Measurements from ENCODE around the gene CRYBA1. TPM values are rescaled to one million over a fixed set of nuclear protein-coding genes. Genes with fewer than 3 reads are reported as not detected.

The CRYBA1 gene
- total RNA-seq, 1 donor from 2014 or later = not detected

- Mint-ChIP-seq H3K9me3 (no peaks in the 10 kb centered on the region), H3K27ac (no peak overlapping the region), H3K4me1 (no peaks in the 10 kb centered on the region), H3K4me3 (no peak overlapping the region), H3K27me3 (no peaks in the 10 kb centered on the region), H3K36me3 (ENCODE audit: low read depth) (no peaks in the 10 kb centered on the region)
- POLR2A ChIA-PET = no interaction called here
- CTCF ChIA-PET = interaction anchor here (0.5 kb wide), 1 partner anchor 1016 kb away, joined by 3 read pairs; no protein-coding TSS in a partner anchor
- ATAC-seq (ENCODE audit: low read depth) = no peak
- intact Hi-C loops (cut with micrococcal nuclease) = no loop called here
- DNase-seq = no peak
- TF ChIP-seq, protein P1, sequence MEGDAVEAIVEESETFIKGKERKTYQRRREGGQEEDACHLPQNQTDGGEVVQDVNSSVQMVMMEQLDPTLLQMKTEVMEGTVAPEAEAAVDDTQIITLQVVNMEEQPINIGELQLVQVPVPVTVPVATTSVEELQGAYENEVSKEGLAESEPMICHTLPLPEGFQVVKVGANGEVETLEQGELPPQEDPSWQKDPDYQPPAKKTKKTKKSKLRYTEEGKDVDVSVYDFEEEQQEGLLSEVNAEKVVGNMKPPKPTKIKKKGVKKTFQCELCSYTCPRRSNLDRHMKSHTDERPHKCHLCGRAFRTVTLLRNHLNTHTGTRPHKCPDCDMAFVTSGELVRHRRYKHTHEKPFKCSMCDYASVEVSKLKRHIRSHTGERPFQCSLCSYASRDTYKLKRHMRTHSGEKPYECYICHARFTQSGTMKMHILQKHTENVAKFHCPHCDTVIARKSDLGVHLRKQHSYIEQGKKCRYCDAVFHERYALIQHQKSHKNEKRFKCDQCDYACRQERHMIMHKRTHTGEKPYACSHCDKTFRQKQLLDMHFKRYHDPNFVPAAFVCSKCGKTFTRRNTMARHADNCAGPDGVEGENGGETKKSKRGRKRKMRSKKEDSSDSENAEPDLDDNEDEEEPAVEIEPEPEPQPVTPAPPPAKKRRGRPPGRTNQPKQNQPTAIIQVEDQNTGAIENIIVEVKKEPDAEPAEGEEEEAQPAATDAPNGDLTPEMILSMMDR (IDR thresholded peaks at IDR 0.05) = no peak
Measured at GRCh38 chr17:29238133-29238850, 8.4 kb upstream of the CRYBA1 start.

GRCh38 chr17:29240477-29240876, 6.2 kb upstream of the CRYBA1 start:
- no peak overlapping the region for H3K27ac Mint-ChIP-seq
- H3K4me1 Mint-ChIP-seq = no peaks in the 10 kb centered on the region
- no peak for ATAC-seq (ENCODE audit: low read depth)
- H3K36me3 Mint-ChIP-seq (ENCODE audit: low read depth) = no peaks in the 10 kb centered on the region
- H3K4me3 Mint-ChIP-seq = no peak overlapping the region
- H3K9me3 Mint-ChIP-seq = no peaks in the 10 kb centered on the region
- intact Hi-C loops (cut with micrococcal nuclease) = no loop called here
- H3K27me3 Mint-ChIP-seq = no peaks in the 10 kb centered on the region
- TF ChIP-seq, protein P1 (IDR thresholded peaks at IDR 0.05) = no peak
- DNase-seq = no peak
- POLR2A ChIA-PET = no interaction called here
- CTCF ChIA-PET = interaction anchor here (0.7 kb wide), 1 partner anchor 16 kb away, joined by 3 read pairs; no protein-coding TSS in a partner anchor

DNA sequence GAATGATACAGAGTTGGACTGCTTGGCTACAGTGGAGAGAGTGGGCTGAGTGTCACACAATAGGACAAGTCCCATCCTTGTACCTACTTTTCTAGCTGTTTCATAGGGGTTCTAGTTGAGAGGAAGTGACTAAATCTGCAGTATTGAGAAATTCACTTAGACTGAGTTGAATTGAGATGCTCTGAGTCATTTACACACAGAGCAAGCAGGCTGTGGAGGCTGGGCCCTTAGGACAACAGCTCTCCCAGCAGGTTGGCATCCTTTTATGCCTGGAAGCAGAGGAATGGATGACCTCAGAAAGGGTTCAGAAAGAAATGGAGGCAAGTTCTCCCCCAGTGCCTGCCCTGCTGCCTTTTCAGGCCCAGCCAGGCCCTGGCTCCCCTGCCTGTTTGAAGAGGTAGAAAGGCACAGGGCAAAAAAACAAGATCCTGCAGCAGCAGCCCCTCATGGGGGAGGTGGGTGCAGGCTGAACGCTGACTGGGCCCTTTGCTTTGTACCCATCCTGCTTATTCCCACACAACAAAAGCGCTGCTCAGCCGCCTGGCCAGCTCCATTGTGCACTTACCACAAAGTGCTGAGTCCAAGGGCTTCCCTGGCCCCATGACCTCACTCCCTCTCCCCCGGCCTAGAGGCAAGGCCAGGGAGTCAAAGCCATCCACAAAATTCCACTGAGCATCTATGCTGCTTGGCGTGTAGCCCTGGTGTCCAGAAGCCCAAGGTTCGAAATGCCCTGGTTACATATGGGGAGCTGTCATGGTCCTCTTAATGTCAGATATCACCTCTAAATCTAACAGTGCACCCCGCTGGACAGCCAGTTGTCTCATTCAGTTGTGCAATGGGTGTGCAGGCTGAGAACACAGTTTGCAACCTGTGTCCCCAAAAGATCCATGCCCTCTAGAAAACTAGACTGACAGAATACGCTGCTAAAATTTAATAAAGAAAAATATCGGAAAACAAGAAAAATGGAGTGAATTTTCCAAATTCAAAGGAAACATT, 5.4 kb upstream of the CRYBA1 start:
- POLR2A ChIA-PET = no interaction called here

GRCh38 chr17:29242051-29242450, 4.6 kb upstream of the CRYBA1 start:
- intact Hi-C loops (cut with micrococcal nuclease) = no loop called here
- Mint-ChIP-seq H3K4me1 (peaks cover 1% of the 10 kb centered on the region), H3K36me3 (ENCODE audit: low read depth) (no peaks in the 10 kb centered on the region), H3K27ac (no peak overlapping the region), H3K9me3 (no peaks in the 10 kb centered on the region), H3K27me3 (no peaks in the 10 kb centered on the region), H3K4me3 (no peak overlapping the region)
- DNase-seq (no peak), ATAC-seq (ENCODE audit: low read depth) (no peak)
- TF ChIP-seq, protein P1 (IDR thresholded peaks at IDR 0.05) = no peak
- POLR2A ChIA-PET = no interaction called here
- CTCF ChIA-PET = interaction anchor here (1.7 kb wide), 1 partner anchor 61 kb away, joined by 4 read pairs; the partner anchor contains the start of gene MYO18A

More for the DNA sequence above, 5.4 kb upstream of the CRYBA1 start:
- intact Hi-C loops (cut with micrococcal nuclease) = no loop called here
- TF ChIP-seq, protein P1 (IDR thresholded peaks at IDR 0.05) = no peak
- no peak overlapping the region for H3K27ac Mint-ChIP-seq
- no peaks in the 10 kb centered on the region for H3K9me3 Mint-ChIP-seq
- no peak overlapping the region for H3K4me3 Mint-ChIP-seq
- H3K4me1 Mint-ChIP-seq = no peaks in the 10 kb centered on the region
- CTCF ChIA-PET = interaction anchor here (0.7 kb wide), 1 partner anchor 15 kb away, joined by 3 read pairs; no protein-coding TSS in a partner anchor
- H3K27me3 Mint-ChIP-seq = no peaks in the 10 kb centered on the region
- no peak for ATAC-seq (ENCODE audit: low read depth)
- H3K36me3 Mint-ChIP-seq (ENCODE audit: low read depth) = no peaks in the 10 kb centered on the region
- DNase-seq = no peak

DNA sequence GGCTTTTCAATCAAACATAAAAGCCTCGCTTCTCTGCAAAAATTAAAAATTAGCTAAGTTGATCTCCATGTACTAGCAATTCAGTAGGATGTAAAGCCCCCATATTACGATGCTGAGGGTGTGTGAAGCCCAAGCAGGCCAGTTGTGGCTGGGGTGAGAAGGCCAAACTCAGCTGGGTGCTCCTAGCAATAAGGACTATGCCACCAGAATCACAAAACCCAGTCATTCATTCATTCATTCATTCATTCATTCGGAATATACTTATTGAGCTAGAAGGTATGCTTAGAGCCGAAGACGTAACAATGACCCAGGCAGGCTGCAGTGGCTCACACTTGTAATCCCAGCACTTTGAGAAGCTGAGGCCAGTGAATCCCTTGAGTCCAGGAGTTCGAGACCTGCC, 3.9 kb upstream of the CRYBA1 start:
- Mint-ChIP-seq H3K4me3 (no peak overlapping the region), H3K27ac (no peak overlapping the region), H3K4me1 (peaks cover 3% of the 10 kb centered on the region), H3K9me3 (no peaks in the 10 kb centered on the region), H3K36me3 (ENCODE audit: low read depth) (no peaks in the 10 kb centered on the region), H3K27me3 (no peaks in the 10 kb centered on the region)
- ChIA-PET POLR2A (no interaction called here), CTCF (interaction anchor here (1.7 kb wide), 1 partner anchor 62 kb away, joined by 4 read pairs; the partner anchor contains the start of gene MYO18A)
- TF ChIP-seq, protein P1 (IDR thresholded peaks at IDR 0.05) = no peak
- no peak for ATAC-seq (ENCODE audit: low read depth)
- intact Hi-C loops (cut with micrococcal nuclease) = no loop called here
- no peak for DNase-seq
